ENCODE data around the gene SPOCK1.
"Not testable (repeated sequence)": the region's sequence is repeated elsewhere in the genome, so short reads cannot be mapped to it uniquely, and the experiment has no call there.

The SPOCK1 gene
- total RNA-seq, result 0 reads per million in 4 experiments

DNA sequence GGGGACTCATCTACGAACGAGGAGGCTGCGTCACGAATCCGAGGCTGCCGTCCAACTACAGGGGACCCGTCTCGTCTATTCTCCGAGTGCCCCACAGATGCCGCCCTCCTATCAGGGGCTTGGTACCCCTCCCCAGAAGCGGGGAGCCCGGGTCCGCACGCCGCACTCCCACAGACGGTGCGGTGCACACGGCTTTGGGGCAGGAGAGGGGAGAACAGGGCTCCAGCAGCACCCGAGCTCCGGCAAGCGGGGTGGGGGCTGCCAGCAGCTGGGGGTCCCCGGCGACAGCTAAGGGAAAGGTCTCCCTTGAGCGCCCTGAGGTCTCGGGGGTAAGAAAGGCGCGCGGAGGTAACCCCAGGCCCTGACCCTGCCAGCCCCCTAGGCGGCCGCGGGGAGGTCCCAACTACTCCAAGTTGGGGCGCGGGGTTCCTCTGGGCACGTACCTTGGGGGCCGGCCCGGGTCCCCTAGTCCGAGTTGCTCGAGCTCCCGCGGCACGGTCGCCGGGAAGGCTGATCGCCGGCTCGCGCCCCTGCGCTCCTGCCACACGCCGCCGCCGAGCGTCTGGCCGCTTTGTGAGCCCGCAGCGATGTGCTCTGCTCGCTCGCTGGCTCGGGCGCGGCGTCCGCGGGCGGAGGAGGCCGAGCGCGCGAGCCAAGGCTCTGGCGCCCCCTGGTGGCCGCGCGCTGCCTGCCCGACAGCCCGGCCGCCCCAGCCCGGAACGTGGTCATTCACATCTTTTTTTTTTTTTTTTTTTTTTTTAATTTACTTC is at the start of gene SPOCK1:
Gene SPOCK1 (minus strand): TSS at position 591 of the 770 bp plus-strand sequence.
- peak; percentile 2 for DNase-seq

DNA sequence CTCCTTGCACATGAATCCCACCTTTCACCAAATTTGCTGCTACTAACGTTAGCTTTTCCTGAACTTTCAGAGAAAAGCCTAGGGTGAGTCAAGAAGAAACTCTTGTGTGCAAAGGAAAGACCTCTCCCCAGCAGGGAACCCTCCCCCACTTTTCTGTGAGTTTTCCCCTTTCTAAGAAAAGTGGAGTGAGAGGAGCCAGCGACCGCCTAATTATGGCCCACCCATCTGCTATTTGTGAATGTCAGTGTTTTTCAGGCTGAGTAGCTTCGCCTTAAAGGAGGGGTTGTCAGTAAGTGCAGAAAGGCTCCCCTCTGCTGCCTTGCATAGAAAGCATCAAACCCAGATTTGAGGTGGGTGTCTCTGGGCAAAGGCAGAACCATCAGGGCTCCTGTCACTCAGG is 46.8 kb upstream of the SPOCK1 start:
- DNase-seq, result no peak

DNA sequence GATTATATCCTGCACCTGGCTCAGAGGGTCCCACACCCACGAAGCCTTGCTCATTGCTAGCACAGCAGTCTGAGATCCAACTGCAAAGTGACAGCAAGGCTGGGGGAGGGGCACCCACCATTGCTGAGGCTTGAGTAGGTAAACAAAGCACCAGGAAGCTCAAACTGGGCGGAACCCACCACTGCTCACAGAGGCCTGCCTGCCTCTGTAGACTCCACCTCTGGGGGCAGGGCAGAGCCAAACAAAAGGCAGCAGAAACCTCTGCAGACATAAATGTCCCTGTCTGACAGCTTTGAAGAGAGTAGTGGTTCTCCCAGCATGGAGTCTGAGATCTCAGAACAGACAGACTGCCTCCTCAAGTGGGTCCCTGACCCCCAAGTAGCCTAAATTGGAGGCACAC is 36.3 kb upstream of the SPOCK1 start:
- not testable (repeated sequence) for DNase-seq

DNA sequence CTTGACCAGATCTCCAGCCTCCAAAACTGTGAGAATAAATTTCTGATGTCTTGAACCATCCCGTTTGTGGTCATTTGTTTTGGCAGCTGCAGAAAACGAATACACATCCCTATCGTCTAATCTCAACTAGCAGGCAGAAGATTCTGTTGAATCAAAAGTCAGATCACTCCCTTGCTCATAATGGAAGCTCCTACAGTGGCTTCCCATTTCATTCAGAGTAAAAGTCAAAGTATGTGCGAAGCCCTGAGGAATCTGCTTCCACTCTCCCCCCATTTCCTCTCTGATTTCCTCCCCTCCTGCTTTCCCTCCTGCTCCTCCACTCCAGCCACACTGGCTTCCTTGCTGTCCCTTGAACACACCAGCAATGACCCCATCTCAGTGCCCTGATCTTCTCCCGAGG is 34.8 kb upstream of the SPOCK1 start:
- no peak for DNase-seq

DNA sequence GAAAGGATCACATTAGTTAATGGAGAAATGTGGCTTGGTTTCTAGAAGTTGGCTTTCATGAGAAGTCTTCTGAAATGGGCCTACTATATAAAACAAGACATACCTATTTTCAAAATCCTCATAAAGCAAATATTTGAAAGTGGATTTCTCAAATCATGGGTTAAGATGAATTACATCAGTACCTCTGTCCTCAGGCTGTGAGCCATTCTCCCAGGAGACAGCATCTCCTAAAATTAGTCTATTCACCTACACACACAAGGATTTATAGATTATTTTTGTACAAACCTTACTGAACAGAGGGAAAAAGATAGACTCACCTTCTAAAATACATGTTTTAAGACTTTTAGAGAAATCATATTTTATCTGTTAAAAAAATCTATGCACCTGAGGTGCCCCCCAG is 32.1 kb upstream of the SPOCK1 start:
- no peak for DNase-seq

DNA sequence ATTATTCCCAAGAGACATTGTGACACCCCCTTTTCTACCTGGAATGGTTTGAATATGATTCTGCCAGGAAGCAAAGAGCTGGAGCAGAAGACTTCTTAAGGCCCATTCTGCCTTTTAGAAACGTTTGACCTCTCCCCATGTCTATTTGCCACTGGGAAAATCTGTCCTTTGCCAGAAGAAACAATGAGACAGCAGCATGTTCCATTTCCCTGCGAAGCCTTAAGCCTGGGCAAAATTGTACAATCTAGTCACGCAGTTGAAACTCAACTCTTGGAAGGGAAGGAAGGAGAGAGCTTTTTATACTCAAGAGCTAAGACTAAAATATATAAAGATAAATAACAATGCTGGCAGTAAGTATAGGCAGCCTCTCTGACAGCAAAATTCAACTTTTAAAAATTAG is 22.1 kb upstream of the SPOCK1 start:
- DNase-seq, result no peak

DNA sequence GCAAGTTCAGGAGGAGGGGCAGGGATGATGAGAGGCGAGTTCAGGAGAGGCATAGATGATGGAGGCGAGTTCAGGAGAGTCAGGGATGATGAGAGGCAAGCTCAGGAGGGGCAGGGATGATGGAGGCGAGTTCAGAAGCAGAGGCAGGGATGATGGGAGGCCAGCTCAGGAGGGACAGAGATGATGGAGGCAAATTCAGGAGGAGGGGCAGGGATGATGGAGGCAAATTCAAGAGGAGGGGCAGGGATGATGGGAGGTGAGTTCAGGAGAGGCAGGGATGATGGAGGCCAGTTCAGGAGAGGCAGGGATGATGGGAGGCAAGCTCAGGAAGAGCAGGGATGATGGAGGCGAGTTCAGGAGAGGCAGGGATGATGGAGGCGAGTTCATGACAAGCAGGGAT is 17.8 kb upstream of the SPOCK1 start:
- DNase-seq, result no peak

DNA sequence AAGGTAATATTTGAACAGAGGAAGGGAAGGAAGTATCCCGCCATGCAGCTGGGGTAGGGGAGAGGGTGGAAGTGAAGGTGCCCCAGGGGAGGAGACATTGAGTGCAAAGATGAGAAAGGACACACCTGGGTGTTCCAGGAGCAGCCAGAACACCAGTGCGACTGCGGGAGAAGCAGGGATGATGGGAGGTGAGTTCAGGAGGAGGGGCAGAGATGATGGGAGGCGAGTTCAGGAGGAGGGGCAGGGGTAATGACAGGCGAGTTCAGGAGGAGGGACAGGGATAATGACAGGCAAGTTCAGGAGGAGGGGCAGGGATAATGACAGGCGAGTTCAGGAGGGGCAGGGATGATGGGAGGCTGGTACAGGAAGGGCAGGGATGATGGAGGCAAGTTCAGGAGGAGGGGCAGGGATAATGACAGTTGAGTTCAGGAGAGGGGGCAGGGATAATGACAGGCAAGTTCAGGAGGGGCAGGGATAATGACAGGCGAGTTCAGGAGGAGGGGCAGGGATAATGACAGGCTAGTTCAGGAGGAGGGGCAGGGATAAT is 17.2 kb upstream of the SPOCK1 start:
- DNase-seq, result no peak

DNA sequence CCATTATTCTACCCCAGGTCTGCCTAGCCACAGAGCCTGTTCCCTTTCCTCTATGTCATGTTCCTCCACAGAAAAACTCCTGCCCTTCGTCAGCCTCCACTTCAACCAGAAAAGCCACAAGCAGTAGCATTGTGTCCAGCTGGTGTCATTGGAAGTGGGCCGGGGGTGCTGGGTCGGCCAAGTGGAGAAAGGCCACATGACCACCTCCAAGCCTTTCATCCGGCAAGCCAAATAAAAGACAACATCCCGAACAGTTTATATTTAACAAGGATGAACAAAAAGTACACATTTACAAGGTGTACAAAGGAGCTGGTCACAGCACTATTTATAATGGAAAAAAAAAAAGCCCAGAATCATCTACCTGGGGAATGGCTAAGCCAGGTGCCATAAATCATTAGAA is 16.1 kb upstream of the SPOCK1 start:
- no peak for DNase-seq

DNA sequence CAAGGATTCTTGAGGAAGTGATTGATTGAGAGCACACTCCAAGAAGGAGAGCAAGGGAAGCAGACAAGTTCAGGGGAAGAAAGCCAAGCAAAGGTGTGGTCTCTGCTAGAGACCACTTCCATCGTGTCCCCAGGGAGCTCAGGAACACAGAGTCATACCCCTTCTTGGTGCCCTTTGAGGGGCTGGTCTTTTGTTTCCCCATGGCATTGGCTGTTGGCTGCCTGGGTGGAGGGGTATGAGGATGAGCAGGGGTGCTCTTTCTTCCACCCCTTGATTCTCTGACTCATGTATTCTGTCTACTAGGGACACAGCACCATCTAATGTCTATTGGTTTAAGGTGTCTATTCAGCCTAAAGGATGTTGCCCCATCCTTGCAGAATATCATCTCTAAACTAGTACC is 11.5 kb upstream of the SPOCK1 start:
- DNase-seq, result no peak

DNA sequence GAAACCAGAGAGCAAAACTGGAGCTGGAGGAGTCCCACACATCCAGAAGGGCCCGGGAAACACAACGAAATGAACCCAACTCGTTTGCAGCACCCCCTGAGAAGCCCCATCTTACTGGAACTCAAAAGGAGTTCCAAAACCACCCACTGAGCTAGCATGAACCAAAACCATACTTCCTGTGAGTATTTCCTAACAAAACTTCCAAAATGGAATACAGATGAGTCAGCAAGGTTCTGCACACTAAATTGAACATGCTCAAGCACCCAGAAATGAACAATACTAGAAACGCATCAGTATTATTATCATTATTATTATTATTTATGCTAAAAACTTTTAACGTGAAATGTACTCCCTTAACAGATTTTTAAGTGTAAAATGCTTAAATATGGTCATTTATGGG is 8.0 kb upstream of the SPOCK1 start:
- no peak for DNase-seq

DNA sequence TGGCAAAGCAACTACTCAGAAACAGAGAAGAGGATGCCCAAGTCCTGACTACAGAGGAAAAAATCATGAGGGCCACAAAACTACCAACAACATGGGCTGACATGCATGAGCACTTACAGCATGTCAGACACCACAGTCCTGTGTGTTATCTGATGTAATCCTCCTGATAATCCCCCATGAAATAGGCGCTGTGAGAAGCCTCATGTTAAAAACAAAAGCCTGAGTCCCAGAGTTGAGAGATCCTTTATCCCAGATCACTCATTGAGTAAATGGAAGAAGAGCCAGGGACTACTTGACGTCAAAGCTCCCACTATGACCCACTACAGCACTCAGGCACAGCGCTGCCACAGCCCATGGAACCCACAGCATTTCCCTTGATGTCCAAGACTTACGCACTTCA is 7.2 kb upstream of the SPOCK1 start:
- no peak for DNase-seq

DNA sequence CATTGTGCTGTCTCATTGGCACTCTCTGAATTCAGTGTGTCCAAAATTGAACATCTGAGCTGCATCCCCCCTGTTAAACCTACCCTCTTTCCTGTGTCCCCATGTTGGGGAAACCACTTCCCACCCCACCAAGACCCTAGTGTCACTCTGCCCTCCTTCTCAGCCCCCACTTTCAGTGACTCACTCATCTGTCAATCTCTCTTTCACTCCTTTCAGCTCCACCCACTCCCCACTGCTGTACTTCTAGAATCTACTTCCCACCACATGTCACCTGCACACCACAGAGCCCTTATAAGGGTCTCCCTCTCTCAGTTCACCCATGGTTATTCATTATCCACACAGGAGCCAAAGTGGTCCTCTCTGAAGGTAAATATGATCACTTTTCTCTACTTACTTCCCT is 5.8 kb upstream of the SPOCK1 start:
- DNase-seq, result no peak

DNA sequence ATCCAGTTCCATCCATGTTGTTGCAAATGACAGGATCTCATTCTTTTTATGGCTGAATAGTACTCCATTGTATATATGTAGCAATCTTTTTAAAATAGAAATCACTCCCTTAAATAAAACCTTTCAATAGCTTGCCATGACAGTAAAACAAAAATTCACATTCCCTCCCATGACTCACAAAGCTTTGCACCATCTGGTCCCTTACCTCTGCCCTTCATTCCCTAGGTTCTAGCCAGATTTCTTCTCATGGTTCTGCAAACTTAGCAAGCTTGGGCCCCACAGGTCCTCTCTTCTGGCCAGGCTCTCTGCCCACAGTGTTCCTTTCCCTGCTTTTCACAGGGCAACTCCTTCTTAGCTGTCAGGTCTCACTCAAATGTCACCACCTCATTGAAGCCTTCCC is 4.3 kb upstream of the SPOCK1 start:
- no peak for DNase-seq

DNA sequence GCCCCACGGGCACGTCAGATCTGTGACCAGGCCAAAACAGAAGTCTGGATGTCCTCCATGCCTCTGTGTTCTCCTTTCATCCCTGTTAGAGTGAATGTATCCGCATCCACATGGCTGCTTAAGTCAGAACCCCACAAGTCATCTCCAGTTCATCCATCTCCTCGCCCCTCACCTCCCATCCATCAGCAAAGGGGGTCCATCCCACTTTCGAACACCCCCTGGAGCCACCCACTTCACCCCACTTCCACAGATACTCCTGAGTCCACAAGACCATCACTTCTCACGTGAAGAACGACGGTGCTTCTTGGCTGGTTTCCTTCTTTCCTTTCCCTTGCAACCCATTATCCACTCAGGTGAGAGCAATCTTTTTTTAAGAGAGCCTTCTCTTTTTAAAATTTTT is 3.5 kb upstream of the SPOCK1 start:
- DNase-seq, result no peak

DNA sequence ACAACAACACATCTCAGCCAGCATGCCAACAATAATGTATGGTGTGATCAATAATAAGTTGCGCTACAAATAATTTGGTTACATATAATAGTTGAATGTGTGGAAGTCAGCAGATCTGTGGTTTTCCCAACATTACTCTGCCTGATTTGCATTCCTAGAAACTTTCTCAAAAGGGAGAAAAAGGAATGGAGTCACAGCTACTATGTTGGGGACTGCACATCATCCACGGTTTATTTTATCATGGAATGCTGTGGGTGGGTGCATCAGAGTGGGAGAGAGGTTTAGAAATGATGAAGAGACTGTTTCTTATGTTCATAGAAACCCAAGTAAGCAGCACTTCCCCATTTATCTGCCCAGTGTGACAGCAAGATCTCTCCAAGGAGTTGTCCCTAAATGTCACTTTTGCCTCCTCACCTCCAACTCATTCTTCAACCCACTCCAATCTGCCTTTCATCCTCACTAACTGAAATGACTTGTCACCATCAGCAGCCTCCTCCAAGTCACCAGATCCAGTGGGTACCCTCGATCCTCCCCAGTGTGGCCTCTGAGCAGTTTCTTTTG is 2.8 kb upstream of the SPOCK1 start:
- DNase-seq, result no peak

DNA sequence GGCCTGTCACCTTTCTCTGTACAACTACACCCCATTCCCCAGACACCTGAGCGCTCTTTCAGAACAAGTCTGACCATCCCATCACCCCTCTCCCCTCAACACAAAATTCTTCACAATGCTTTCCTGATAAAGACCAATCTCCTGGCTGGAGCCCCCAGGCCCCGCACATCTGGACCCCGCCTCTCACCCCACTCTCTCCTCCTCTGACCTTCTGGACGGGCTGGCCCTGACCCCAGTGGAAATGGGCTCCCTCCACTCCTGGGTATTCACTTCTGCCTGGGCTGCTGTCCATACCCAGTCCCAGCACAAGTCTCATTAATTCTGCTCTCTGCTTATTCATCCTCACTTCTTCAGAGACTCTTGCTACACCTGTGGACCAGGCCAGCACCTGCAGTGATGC is 2.1 kb upstream of the SPOCK1 start:
- DNase-seq, result no peak

DNA sequence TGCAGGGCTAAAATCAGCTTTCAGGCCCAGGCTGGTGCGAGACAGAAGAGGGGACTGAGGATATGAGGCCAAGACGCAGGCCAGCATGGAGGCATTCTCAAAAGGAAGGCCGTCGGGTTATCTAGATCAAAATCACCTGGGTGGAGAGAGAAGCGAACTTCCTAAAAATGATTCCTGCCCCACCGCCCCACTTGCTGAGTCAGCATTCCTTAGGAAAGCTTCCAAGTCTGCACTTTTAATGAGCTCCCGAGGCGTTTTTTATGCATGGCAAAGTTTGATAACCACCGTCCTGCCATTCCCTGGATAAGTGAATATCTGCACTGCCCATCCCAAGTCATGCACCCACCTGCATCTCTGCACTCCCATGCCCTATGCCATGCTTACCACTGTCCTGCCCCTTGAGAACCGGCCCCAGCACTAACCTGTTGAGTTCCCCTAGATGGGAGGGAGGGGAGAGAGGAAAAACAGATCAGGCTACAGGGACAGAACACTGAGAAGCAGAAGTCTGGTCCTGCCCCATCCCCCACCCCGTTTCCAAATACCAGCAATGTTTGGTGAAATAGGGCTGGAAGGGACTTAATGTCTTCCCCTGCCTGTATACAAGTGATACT is 1.6 kb upstream of the SPOCK1 start:
- no peak for DNase-seq

DNA sequence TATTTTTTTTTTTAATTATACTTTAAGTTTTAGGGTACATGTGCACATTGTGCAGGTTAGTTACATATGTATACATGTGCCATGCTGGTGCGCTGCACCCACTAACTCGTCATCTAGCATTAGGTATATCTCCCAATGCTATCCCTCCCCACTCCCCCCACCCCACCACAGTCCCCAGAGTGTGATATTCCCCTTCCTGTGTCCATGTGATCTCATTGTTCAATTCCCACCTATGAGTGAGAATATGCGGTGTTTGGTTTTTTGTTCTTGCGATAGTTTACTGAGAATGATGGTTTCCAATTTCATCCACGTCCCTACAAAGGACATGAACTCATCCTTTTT is 351 bp upstream of the SPOCK1 start:
- DNase-seq, result not testable (repeated sequence)

DNA sequence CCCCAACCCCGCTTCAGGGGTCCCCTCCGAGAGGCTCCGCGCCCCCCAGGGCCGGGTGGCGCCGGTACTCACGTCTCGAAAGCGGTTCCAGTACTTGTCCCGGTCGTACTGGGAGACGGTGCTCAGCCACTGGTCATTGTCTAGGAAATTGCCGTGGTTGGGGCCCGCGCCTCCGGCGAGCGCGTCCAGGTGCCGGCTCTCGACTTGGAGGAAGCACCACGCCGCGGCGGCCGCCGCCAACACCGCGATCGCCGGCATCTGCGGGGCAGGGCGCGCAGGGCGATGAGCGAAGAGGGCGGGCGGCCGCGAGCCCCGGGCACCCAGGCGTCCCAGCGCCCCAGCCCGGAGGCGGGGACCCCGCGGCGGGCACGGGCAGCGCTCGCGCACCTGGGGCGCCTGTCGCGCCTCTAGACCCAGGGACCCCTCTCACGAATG is 808 bp downstream of the SPOCK1 start:
- DNase-seq, result no peak

DNA sequence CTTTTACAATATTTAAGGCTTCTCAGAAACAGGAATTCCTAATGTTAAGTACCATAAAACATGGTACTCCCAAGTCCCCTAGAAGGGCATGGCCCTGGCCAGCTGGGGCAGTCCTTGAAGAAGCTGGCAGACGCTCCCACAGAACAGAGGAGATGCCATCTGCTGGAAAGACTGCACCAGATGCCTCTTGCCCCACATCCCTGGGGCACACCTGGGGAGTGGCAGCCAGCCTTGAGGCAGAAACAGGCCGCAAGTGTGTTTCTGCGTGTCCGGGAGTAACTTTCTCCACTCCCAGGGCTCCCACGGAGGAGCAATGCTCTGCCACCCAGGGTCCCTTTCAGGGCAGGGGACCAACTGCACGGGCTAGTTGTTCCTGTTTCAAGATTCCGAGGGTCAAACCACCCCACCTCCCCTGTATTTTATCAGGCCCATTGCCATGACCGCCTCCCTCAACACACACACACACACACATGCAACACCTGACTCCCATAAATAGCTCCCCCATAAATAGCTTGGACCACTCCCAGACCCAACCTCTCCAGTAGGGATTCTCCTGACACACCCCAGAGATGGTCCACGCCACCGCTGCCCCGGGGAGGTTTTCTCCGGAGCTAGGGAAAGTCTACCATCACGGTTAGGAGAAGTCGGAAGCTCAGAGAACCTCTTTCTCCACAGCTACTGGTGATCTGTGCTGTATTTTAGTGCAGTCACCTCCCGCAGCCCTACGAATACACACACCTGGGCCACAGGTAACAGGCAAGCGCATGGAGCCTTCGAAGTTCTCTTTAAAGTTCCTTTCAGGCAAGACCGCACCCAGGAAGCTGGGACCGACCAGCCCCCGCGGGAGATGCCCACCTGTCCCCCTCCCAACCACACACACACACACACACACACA is 1.5 kb downstream of the SPOCK1 start:
- no peak for DNase-seq

DNA sequence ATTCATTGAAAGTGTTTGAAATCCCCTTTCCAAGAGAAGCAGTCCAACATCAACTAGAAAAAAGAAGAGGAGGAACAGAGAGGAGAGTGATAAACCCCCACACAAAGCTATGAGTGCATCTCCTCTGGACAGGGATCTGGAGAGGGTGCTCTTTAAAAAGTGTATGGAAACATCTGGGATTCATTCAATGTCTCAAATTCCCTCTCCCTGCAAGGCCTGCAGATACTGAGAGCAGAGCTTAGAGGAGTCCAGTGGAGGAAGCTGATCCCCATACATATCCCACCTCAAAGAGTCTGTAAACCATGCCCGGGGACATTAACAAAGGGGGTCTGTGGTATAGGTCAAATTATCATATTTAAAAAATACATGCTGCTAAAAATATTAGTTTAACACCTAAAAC is 2.2 kb downstream of the SPOCK1 start:
- no peak for DNase-seq

DNA sequence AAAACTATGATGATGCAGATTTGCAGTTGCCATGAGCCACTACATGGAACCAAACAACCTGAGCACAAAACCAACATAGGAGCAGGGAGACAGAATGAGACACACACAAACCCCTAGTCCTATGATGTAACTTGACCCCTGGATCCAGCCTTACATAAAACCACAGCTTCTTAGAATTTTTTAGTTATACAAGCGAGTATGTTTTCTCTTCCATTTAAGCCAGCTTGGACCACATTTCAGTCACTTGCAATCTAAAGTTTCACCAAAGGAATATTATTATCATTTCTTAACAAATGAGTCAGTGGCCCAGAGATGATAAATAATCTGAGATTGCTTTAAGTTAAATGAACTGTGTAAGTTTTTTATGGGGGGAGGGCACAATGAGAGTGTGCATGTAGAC is 6.8 kb downstream of the SPOCK1 start:
- no peak for DNase-seq

Data from effector CD8-positive, alpha-beta T cell (primary cell).